Neural cell (in vitro differentiated cells): Measurements from ENCODE around the gene TIRAP.

Experiments
- CTCF ChIP-seq: fragments of 450-650 bp; IDR thresholded peaks from 2 replicates; pipeline ENCODE4 v1.5.1; 2014; ENCODE audit warnings: antibody characterized with exemption, mild to moderate bottlenecking, moderate library complexity; ENCODE audit not compliant: poor library complexity, severe bottlenecking
- EP300 ChIP-seq: fragments of 450-650 bp; conservative IDR thresholded peaks from 2 replicates; pipeline ENCODE4 v1.6.1; 2014; ENCODE audit warnings: antibody characterized with exemption, mild to moderate bottlenecking, moderate library complexity; ENCODE audit not compliant: poor library complexity, severe bottlenecking
- EZH2 ChIP-seq: fragments of 200-600, 300-800 bp; shearing (Covaris generic), sonication (generic); IDR thresholded peaks from 2 replicates; pipeline ENCODE4 v1.6.1; 2014; ENCODE audit warnings: antibody characterized with exemption, low read length, borderline replicate concordance, mild to moderate bottlenecking; ENCODE audit not compliant: insufficient read depth, poor library complexity, severe bottlenecking
- POLR2AphosphoS5 ChIP-seq: IDR thresholded peaks from 2 replicates; pipeline ENCODE4 v1.6.1; 2012
- REST ChIP-seq: IDR thresholded peaks from 2 replicates; pipeline ENCODE4 v1.6.1; 2012; ENCODE audit warnings: borderline replicate concordance
- SMC3 ChIP-seq: fragments of 450-650 bp; conservative IDR thresholded peaks from 2 replicates; pipeline ENCODE4 v1.6.1; 2014; ENCODE audit warnings: antibody characterized with exemption, mild to moderate bottlenecking, moderate library complexity; ENCODE audit not compliant: poor library complexity
- TAF1 ChIP-seq: IDR thresholded peaks from 2 replicates; pipeline ENCODE4 v1.6.1; 2012; ENCODE audit warnings: low read depth

- TF ChIP-seq CTCF = no peak
- TF ChIP-seq POLR2AphosphoS5 = no peak
- no peak for TF ChIP-seq REST
- TF ChIP-seq SMC3 = no peak
- TF ChIP-seq EZH2 = no peak
- TF ChIP-seq TAF1 = no peak
- TF ChIP-seq EP300 = no peak
Measured at GRCh38 chr11:126332221-126332711, 49.4 kb downstream of the TIRAP start.
